ENCODE results near the gene PTPRCAP.

Gene PTPRCAP

GRCh38 chr11:67439321-67440228, 2.1 kb upstream of the PTPRCAP start:
- Histone ChIP-seq H3K27me3 (ENCODE audit: control insufficient read depth, insufficient read depth, low read length) (no peaks in the 10 kb centered on the region), H3K27ac (ENCODE audit: low read length) (no peak overlapping the region), H3K9me3 (ENCODE audit: control insufficient read depth, insufficient read depth, low read length) (no peaks in the 10 kb centered on the region), H3K4me3 (ENCODE audit: low read length) (no peak overlapping the region), H3K36me3 (ENCODE audit: control insufficient read depth, insufficient read depth, low read length) (peaks cover 9% of the 10 kb centered on the region; the same call in 1 of the 2 replicates), H3K4me1 (ENCODE audit: control insufficient read depth, insufficient read depth, low read length) (peaks cover 6% of the 10 kb centered on the region)
- no CpG with 5 or more reads among the region's 31 CpGs for WGBS (ENCODE audit: insufficient coverage, insufficient read length)
- DNase-seq (ENCODE audit: low read depth, low spot score), result no peak

GRCh38 chr11:67438158-67438902, 848 bp upstream of the PTPRCAP start:
- H3K9me3 ChIP-seq (ENCODE audit: control insufficient read depth, insufficient read depth, low read length), result no peaks in the 10 kb centered on the region
- peaks cover 6% of the 10 kb centered on the region for H3K4me1 ChIP-seq (ENCODE audit: control insufficient read depth, insufficient read depth, low read length)
- peaks cover 18% of the 10 kb centered on the region for H3K36me3 ChIP-seq (ENCODE audit: control insufficient read depth, insufficient read depth, low read length)
- WGBS (ENCODE audit: insufficient coverage, insufficient read length), result no CpG with 5 or more reads among the region's 41 CpGs
- H3K27ac ChIP-seq (ENCODE audit: low read length), result no peak overlapping the region
- H3K27me3 ChIP-seq (ENCODE audit: control insufficient read depth, insufficient read depth, low read length), result no peaks in the 10 kb centered on the region
- no peak overlapping the region for H3K4me3 ChIP-seq (ENCODE audit: low read length)
- no peak for DNase-seq (ENCODE audit: low read depth, low spot score)

GRCh38 chr11:67437809-67438157, 301 bp upstream of the PTPRCAP start:
- no peak for DNase-seq (ENCODE audit: low read depth, low spot score)
- H3K36me3 ChIP-seq (ENCODE audit: control insufficient read depth, insufficient read depth, low read length), result peaks cover 22% of the 10 kb centered on the region
- H3K4me3 ChIP-seq (ENCODE audit: low read length), result no peak overlapping the region
- no peak overlapping the region for H3K27ac ChIP-seq (ENCODE audit: low read length)
- no peaks in the 10 kb centered on the region for H3K9me3 ChIP-seq (ENCODE audit: control insufficient read depth, insufficient read depth, low read length)
- WGBS (ENCODE audit: insufficient coverage, insufficient read length), result no CpG with 5 or more reads among the region's 3 CpGs
- no peaks in the 10 kb centered on the region for H3K27me3 ChIP-seq (ENCODE audit: control insufficient read depth, insufficient read depth, low read length)
- H3K4me1 ChIP-seq (ENCODE audit: control insufficient read depth, insufficient read depth, low read length), result peaks cover 6% of the 10 kb centered on the region

GRCh38 chr11:67436459-67437081, 912 bp downstream of the PTPRCAP start:
- Histone ChIP-seq H3K4me1 (ENCODE audit: control insufficient read depth, insufficient read depth, low read length) (peaks cover 6% of the 10 kb centered on the region; the same call in 1 of the 2 replicates), H3K27me3 (ENCODE audit: control insufficient read depth, insufficient read depth, low read length) (no peaks in the 10 kb centered on the region), H3K36me3 (ENCODE audit: control insufficient read depth, insufficient read depth, low read length) (peaks cover 26% of the 10 kb centered on the region), H3K27ac (ENCODE audit: low read length) (no peak overlapping the region), H3K9me3 (ENCODE audit: control insufficient read depth, insufficient read depth, low read length) (no peaks in the 10 kb centered on the region), H3K4me3 (ENCODE audit: low read length) (no peak overlapping the region)
- no peak for DNase-seq (ENCODE audit: low read depth, low spot score)
- no CpG with 5 or more reads among the region's 6 CpGs for WGBS (ENCODE audit: insufficient coverage, insufficient read length)

- no CpG with 5 or more reads among the region's 38 CpGs for WGBS (ENCODE audit: insufficient coverage, insufficient read length)
- no peak overlapping the region for H3K27ac ChIP-seq (ENCODE audit: low read length)
These were observed 1.6 kb downstream of the PTPRCAP start for GRCh38 chr11:67435727-67436458.

GRCh38 chr11:67435031-67435726, 2.3 kb downstream of the PTPRCAP start:
- Histone ChIP-seq H3K4me3 (ENCODE audit: low read length) (no peak overlapping the region), H3K27me3 (ENCODE audit: control insufficient read depth, insufficient read depth, low read length) (no peaks in the 10 kb centered on the region), H3K9me3 (ENCODE audit: control insufficient read depth, insufficient read depth, low read length) (no peaks in the 10 kb centered on the region), H3K36me3 (ENCODE audit: control insufficient read depth, insufficient read depth, low read length) (peaks cover 26% of the 10 kb centered on the region), H3K27ac (ENCODE audit: low read length) (no peak overlapping the region), H3K4me1 (ENCODE audit: control insufficient read depth, insufficient read depth, low read length) (peaks cover 6% of the 10 kb centered on the region; the same call in 1 of the 2 replicates)
- DNase-seq (ENCODE audit: low read depth, low spot score), result no peak
- WGBS (ENCODE audit: insufficient coverage, insufficient read length), result no CpG with 5 or more reads among the region's 26 CpGs

More at GRCh38 chr11:67435727-67436458, 1.6 kb downstream of the PTPRCAP start:
- Histone ChIP-seq H3K27me3 (ENCODE audit: control insufficient read depth, insufficient read depth, low read length) (no peaks in the 10 kb centered on the region), H3K9me3 (ENCODE audit: control insufficient read depth, insufficient read depth, low read length) (no peaks in the 10 kb centered on the region), H3K36me3 (ENCODE audit: control insufficient read depth, insufficient read depth, low read length) (peaks cover 26% of the 10 kb centered on the region), H3K4me3 (ENCODE audit: low read length) (no peak overlapping the region), H3K4me1 (ENCODE audit: control insufficient read depth, insufficient read depth, low read length) (peaks cover 6% of the 10 kb centered on the region; the same call in 1 of the 2 replicates)
- no peak for DNase-seq (ENCODE audit: low read depth, low spot score)

GRCh38 chr11:67434395-67434881, 3.0 kb downstream of the PTPRCAP start:
- Histone ChIP-seq H3K9me3 (ENCODE audit: control insufficient read depth, insufficient read depth, low read length) (no peaks in the 10 kb centered on the region), H3K27me3 (ENCODE audit: control insufficient read depth, insufficient read depth, low read length) (no peaks in the 10 kb centered on the region), H3K27ac (ENCODE audit: low read length) (no peak overlapping the region), H3K36me3 (ENCODE audit: control insufficient read depth, insufficient read depth, low read length) (peaks cover 26% of the 10 kb centered on the region), H3K4me1 (ENCODE audit: control insufficient read depth, insufficient read depth, low read length) (peaks cover 6% of the 10 kb centered on the region; the same call in 1 of the 2 replicates), H3K4me3 (ENCODE audit: low read length) (no peak overlapping the region)
- DNase-seq (ENCODE audit: low read depth, low spot score), result no peak
- WGBS (ENCODE audit: insufficient coverage, insufficient read length), result no CpG with 5 or more reads among the region's 23 CpGs

GRCh38 chr11:67433536-67434394, 3.7 kb downstream of the PTPRCAP start:
- peaks cover 8% of the 10 kb centered on the region; the same call in 1 of the 2 replicates for H3K4me1 ChIP-seq (ENCODE audit: control insufficient read depth, insufficient read depth, low read length)
- no peak for DNase-seq (ENCODE audit: low read depth, low spot score)
- H3K27ac ChIP-seq (ENCODE audit: low read length), result no peak overlapping the region
- no peaks in the 10 kb centered on the region for H3K27me3 ChIP-seq (ENCODE audit: control insufficient read depth, insufficient read depth, low read length)
- no peaks in the 10 kb centered on the region for H3K9me3 ChIP-seq (ENCODE audit: control insufficient read depth, insufficient read depth, low read length)
- peaks cover 26% of the 10 kb centered on the region for H3K36me3 ChIP-seq (ENCODE audit: control insufficient read depth, insufficient read depth, low read length)
- no CpG with 5 or more reads among the region's 22 CpGs for WGBS (ENCODE audit: insufficient coverage, insufficient read length)
- no peak overlapping the region for H3K4me3 ChIP-seq (ENCODE audit: low read length)

Measured in iPS DF 6.9 (cell line).